ENCODE data around the gene SCARB1. TPM values are rescaled to one million over a fixed set of nuclear protein-coding genes. Genes with fewer than 3 reads are reported as not detected.

The SCARB1 gene
- total RNA-seq, 1 donor from 2014 or later = 4.3 TPM

DNA sequence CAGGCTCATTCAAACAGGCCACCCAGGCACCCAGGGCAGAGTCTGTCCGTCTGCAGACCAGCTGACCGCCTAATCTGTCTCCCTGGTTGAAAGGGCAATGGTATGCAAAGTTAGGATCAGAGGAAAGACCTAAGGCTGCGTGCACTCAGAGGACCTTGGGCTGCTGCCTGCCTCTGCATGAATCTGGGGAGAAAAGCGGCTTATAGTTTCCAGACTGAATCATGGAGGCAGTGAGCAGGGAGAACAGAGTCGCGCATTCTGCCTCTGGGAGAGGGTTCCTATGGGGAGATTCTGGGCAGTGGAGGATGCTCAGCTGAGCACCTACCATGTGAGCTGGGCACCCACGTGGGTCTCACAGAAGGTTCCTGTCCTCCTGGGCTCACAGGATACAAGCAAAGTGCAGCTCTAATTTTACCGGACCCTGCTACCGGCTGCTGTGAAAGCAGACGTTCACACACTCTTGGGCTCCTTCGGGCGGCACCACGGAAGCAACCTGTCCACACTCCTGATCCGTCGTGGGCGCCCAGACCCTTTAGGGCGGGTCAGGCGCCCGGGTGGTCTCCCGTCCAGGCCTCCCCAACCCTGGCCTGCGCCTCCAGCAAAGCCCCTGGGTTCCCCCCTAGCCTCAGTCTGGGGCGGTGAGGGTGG is 772 bp downstream of the SCARB1 start:
- peaks cover 23% of the 10 kb centered on the region for H3K4me1 Mint-ChIP-seq
- H3K9ac ChIP-seq = no peak overlapping the region
- peaks cover 6% of the 10 kb centered on the region for H3K27me3 Mint-ChIP-seq (ENCODE audit: insufficient read depth, low read depth)
- no peak for TF ChIP-seq CTCF (IDR thresholded peaks at IDR 0.05)
- no peak for TF ChIP-seq EZH2phosphoT487 (IDR thresholded peaks at IDR 0.05)
- no peak for TF ChIP-seq EZH2 (IDR thresholded peaks at IDR 0.05)
- no peaks in the 10 kb centered on the region for H3K9me3 ChIP-seq (ENCODE audit: low read depth)
- peak overlapping the region; percentile 89 for H3K4me3 Mint-ChIP-seq
- H3K9me3 Mint-ChIP-seq = peaks cover 6% of the 10 kb centered on the region
- no peak overlapping the region for H3K27ac ChIP-seq
- H4K20me1 ChIP-seq (ENCODE audit: low read depth) = peaks cover 6% of the 10 kb centered on the region
- H3K79me2 ChIP-seq (ENCODE audit: low read depth) = no peaks in the 10 kb centered on the region
- peaks cover 16% of the 10 kb centered on the region for H3F3A ChIP-seq (ENCODE audit: low read depth)
- H3K27ac Mint-ChIP-seq = no peak overlapping the region
- peak; percentile 56 for DNase-seq (ENCODE audit: low spot score)
- peak overlapping the region; percentile 94 for H3K4me2 ChIP-seq
- H3K4me3 ChIP-seq = peak overlapping the region; percentile 75
- peaks cover 5% of the 10 kb centered on the region for H3K4me1 ChIP-seq
- peak overlapping the region; percentile 95 for H2AFZ ChIP-seq (replicated peaks)
- H3K36me3 ChIP-seq = no peaks in the 10 kb centered on the region
- no peaks in the 10 kb centered on the region for H3K36me3 Mint-ChIP-seq
- peaks cover 23% of the 10 kb centered on the region for H3K27me3 ChIP-seq

GRCh38 chr12:124861898-124862676 is 1.6 kb downstream of the SCARB1 start:
- H3K9me3 ChIP-seq (ENCODE audit: low read depth) = no peaks in the 10 kb centered on the region
- peak overlapping the region; percentile 89 for H3K4me3 Mint-ChIP-seq
- no peak overlapping the region for H3K4me3 ChIP-seq
- H3K4me2 ChIP-seq = no peak overlapping the region
- no peak overlapping the region for H2AFZ ChIP-seq (replicated peaks)
- peaks cover 6% of the 10 kb centered on the region for H3K9me3 Mint-ChIP-seq
- peaks cover 5% of the 10 kb centered on the region for H3K4me1 ChIP-seq
- peaks cover 6% of the 10 kb centered on the region for H4K20me1 ChIP-seq (ENCODE audit: low read depth)
- peak overlapping the region; percentile 57 for H3K27ac Mint-ChIP-seq
- H3F3A ChIP-seq (ENCODE audit: low read depth) = peaks cover 16% of the 10 kb centered on the region
- no peaks in the 10 kb centered on the region for H3K36me3 ChIP-seq
- H3K9ac ChIP-seq = no peak overlapping the region
- peaks cover 26% of the 10 kb centered on the region for H3K4me1 Mint-ChIP-seq
- no peak for TF ChIP-seq EZH2 (IDR thresholded peaks at IDR 0.05)
- TF ChIP-seq EZH2phosphoT487 (IDR thresholded peaks at IDR 0.05) = no peak
- TF ChIP-seq CTCF (IDR thresholded peaks at IDR 0.05) = no peak
- no peaks in the 10 kb centered on the region for H3K79me2 ChIP-seq (ENCODE audit: low read depth)
- H3K36me3 Mint-ChIP-seq = no peaks in the 10 kb centered on the region
- no peak for DNase-seq (ENCODE audit: low spot score)
- no peak overlapping the region for H3K27ac ChIP-seq
- H3K27me3 ChIP-seq = peaks cover 23% of the 10 kb centered on the region
- H3K27me3 Mint-ChIP-seq (ENCODE audit: insufficient read depth, low read depth) = peaks cover 8% of the 10 kb centered on the region

DNA sequence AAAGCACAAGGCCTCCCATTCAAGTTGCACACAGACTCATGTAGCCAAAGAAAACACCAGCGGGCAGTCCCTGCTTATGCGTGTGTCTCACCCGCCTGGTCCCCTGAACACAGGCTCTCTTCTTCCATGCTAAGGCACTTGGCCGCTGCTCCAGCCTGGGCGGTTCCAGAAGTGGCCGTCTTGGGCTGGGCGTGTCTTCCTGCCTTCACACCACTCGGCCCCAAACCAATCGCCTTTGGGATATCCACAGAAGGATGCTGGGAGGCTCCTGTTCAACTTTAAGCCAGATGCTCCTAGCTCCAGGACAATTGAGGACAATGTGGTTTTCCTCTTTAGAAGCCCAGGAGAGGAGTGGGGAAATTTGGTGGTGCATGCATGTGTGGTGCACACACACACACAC is 2.2 kb downstream of the SCARB1 start:
- peaks cover 23% of the 10 kb centered on the region for H3K27me3 ChIP-seq
- H3K79me2 ChIP-seq (ENCODE audit: low read depth) = no peaks in the 10 kb centered on the region
- no peak overlapping the region for H3K4me3 ChIP-seq
- H3K36me3 ChIP-seq = no peaks in the 10 kb centered on the region
- no peak overlapping the region for H3K9ac ChIP-seq
- H3K4me1 ChIP-seq = peaks cover 5% of the 10 kb centered on the region
- no peak for TF ChIP-seq EZH2 (IDR thresholded peaks at IDR 0.05)
- H3K4me2 ChIP-seq = no peak overlapping the region
- Mint-ChIP-seq H3K4me3 (peak overlapping the region; percentile 89), H3K4me1 (peaks cover 26% of the 10 kb centered on the region), H3K9me3 (peaks cover 6% of the 10 kb centered on the region), H3K36me3 (no peaks in the 10 kb centered on the region), H3K27ac (no peak overlapping the region), H3K27me3 (ENCODE audit: insufficient read depth, low read depth) (peaks cover 8% of the 10 kb centered on the region)
- H3K27ac ChIP-seq = no peak overlapping the region
- peaks cover 6% of the 10 kb centered on the region for H4K20me1 ChIP-seq (ENCODE audit: low read depth)
- no peaks in the 10 kb centered on the region for H3K9me3 ChIP-seq (ENCODE audit: low read depth)
- H2AFZ ChIP-seq (replicated peaks) = no peak overlapping the region
- peaks cover 16% of the 10 kb centered on the region for H3F3A ChIP-seq (ENCODE audit: low read depth)
- DNase-seq (ENCODE audit: low spot score) = no peak

Data from neural progenitor cell (in vitro differentiated cells).